T-helper 2 cell treated with Interferon-gamma antibody and Interleukin-4, amounts not matched to agents 5 μg/mL and 100 μg/mL, for 36 hours (primary cell): ENCODE measurements around the gene TMEM95.

Experiments
- DNase-seq: peaks from one replicate; pipeline ENCODE4 v3.0.0; 2021; ENCODE audit warnings: low spot score
- H3K27ac Mint-ChIP-seq: one replicate; pipeline ENCODE4 v1.8.0; 2021; ENCODE audit warnings: mild to moderate bottlenecking, mixed read lengths
- H3K27me3 Mint-ChIP-seq: one replicate; pipeline ENCODE4 v1.8.0; 2021; ENCODE audit warnings: low read depth, mixed read lengths
- H3K36me3 Mint-ChIP-seq: one replicate; pipeline ENCODE4 v1.8.0; 2021; ENCODE audit warnings: low read depth, mixed read lengths
- H3K4me1 Mint-ChIP-seq: one replicate; pipeline ENCODE4 v1.8.0; 2021; ENCODE audit warnings: low read depth, mixed read lengths
- H3K4me3 Mint-ChIP-seq: one replicate; pipeline ENCODE4 v1.8.0; 2022; ENCODE audit warnings: mild to moderate bottlenecking, moderate library complexity, mixed read lengths
- H3K9me3 Mint-ChIP-seq: one replicate; pipeline ENCODE4 v1.8.0; 2021; ENCODE audit warnings: mixed read lengths

The TMEM95 gene, protein sequence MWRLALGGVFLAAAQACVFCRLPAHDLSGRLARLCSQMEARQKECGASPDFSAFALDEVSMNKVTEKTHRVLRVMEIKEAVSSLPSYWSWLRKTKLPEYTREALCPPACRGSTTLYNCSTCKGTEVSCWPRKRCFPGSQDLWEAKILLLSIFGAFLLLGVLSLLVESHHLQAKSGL

GRCh38 chr17:7355053-7355452 lies at the start of gene TMEM95:
TMEM95 (plus strand) TSS chr17:7355156; CDS start chr17:7355205, 49 bp downstream.
- H3K9me3 Mint-ChIP-seq, result no peaks in the 10 kb centered on the region
- H3K27me3 Mint-ChIP-seq, result no peaks in the 10 kb centered on the region
- H3K4me1 Mint-ChIP-seq, result peaks cover 17% of the 10 kb centered on the region
- DNase-seq, result no peak
- H3K36me3 Mint-ChIP-seq, result peaks cover 19% of the 10 kb centered on the region
- H3K27ac Mint-ChIP-seq, result peak within 1 kb of the TSS; percentile 85
- H3K4me3 Mint-ChIP-seq, result no peak within 1 kb of the TSS

DNA sequence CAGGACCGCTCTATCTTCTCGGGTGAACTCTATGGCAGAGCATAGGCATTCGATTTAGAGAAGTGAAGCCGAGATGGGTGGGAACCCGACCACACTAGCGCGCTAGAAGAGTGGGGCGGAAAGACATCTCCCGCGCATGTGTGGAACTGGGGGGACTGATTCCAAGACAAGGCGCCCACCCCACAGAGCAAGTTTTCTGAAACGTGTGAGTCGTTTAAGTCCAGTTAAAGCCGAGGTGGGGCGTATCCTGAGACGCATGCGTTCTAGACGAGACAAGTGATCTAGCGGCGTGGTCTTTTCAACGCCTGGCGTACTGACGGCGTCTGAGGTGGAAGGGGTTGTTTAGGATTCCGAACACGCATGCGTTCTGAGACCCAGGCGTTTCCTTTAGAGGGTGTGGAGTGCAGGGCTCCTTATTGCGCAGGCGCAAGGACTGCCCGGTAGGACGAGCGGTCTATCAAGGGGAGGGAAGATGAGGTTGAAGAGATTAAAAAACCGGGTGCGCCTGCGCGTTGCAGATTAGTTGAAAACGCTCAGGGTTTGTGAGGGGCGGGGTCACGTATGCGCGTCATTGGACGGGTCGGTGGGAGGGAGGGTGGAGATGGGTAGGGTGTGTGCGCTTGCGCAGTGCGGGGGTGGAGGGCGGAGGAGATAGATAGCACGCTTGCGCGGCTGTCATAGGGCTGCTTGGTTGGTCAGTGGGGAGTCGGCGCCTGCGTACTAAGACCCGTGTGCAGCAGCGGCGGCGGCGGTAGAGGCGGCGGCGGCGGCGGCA lies 47.9 kb upstream of the TMEM95 start, which contains the start of gene EIF5A:
TSS of gene EIF5A (plus strand) at position 718 of the 775 bp plus-strand sequence. CDS start 2,008 bp downstream, outside the sequence.
- H3K4me1 Mint-ChIP-seq, result peaks cover 33% of the 10 kb centered on the region
- peak within 1 kb of the TSS; percentile 97 for H3K27ac Mint-ChIP-seq
- peaks cover 3% of the 10 kb centered on the region for H3K27me3 Mint-ChIP-seq
- DNase-seq, result peak; percentile 99
- H3K36me3 Mint-ChIP-seq, result peaks cover 36% of the 10 kb centered on the region
- peak within 1 kb of the TSS; percentile 88 for H3K4me3 Mint-ChIP-seq
- no peaks in the 10 kb centered on the region for H3K9me3 Mint-ChIP-seq

- peak overlapping the region; percentile 97 for H3K27ac Mint-ChIP-seq
- H3K36me3 Mint-ChIP-seq, result peaks cover 45% of the 10 kb centered on the region
- H3K4me1 Mint-ChIP-seq, result peaks cover 34% of the 10 kb centered on the region
- DNase-seq, result no peak
- H3K4me3 Mint-ChIP-seq, result peak overlapping the region; percentile 88
- no peaks in the 10 kb centered on the region for H3K9me3 Mint-ChIP-seq
- peaks cover 3% of the 10 kb centered on the region for H3K27me3 Mint-ChIP-seq
These were observed 47.0 kb upstream of the TMEM95 start for GRCh38 chr17:7307686-7308624.

DNA sequence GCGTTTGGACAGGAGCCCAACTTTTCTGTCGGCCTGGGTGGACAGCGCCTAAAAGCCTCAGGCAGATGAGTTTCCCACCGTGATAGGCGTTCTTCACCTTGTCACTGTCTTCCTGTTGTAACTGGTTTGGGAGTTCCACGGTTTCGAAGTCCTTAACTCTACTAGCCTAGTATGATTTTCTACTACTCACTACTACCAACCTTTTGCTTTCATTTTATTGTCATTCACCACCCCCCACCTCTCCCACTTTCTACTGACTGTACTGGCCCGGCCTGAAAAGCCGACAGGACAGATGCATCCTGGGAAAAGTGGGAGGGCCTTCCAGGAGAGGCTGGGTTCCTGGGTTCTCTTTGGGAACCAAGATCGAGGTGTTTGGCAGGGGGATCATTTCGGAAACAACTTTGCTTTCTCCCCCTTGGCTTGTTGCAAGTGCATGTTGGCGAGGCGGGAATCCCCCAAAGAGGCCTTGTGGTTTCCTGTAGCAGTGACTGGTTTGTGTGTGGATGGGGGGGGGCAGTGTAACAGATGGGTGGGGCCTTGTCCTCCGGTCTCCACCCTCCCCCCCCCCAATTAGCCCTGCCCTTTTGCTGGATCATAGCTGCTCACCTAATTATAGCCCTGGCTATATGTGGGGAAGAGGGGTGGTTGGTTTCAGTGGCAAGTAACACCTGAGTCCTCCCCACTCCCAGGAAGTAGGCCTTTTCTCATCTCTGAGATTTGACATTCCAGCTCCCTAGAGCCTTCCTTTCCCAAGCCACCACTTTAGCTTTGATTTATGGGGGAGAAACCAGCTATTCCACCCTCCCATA lies 46.1 kb upstream of the TMEM95 start:
- Mint-ChIP-seq H3K9me3 (no peaks in the 10 kb centered on the region), H3K4me1 (peaks cover 42% of the 10 kb centered on the region), H3K27ac (peak overlapping the region; percentile 95), H3K36me3 (peaks cover 53% of the 10 kb centered on the region), H3K27me3 (peaks cover 3% of the 10 kb centered on the region), H3K4me3 (peak overlapping the region; percentile 88)
- peak; percentile 82 for DNase-seq

- H3K27me3 Mint-ChIP-seq, result peaks cover 3% of the 10 kb centered on the region
- peaks cover 49% of the 10 kb centered on the region for H3K4me1 Mint-ChIP-seq
- H3K9me3 Mint-ChIP-seq, result no peaks in the 10 kb centered on the region
- no peak for DNase-seq
- peak overlapping the region; percentile 95 for H3K27ac Mint-ChIP-seq
- H3K4me3 Mint-ChIP-seq, result peak overlapping the region; percentile 88
- peaks cover 61% of the 10 kb centered on the region for H3K36me3 Mint-ChIP-seq
These were observed 45.3 kb upstream of the TMEM95 start for GRCh38 chr17:7309628-7310027.

- H3K4me1 Mint-ChIP-seq, result peaks cover 49% of the 10 kb centered on the region
- no peaks in the 10 kb centered on the region for H3K9me3 Mint-ChIP-seq
- no peak for DNase-seq
- H3K36me3 Mint-ChIP-seq, result peaks cover 62% of the 10 kb centered on the region
- peak overlapping the region; percentile 88 for H3K4me3 Mint-ChIP-seq
- H3K27me3 Mint-ChIP-seq, result peaks cover 3% of the 10 kb centered on the region
- H3K27ac Mint-ChIP-seq, result peak overlapping the region; percentile 95
These were observed 43.7 kb upstream of the TMEM95 start for GRCh38 chr17:7311110-7311705.

GRCh38 chr17:7312432-7313087 lies 42.4 kb upstream of the TMEM95 start:
- DNase-seq, result no peak
- no peak overlapping the region for H3K4me3 Mint-ChIP-seq
- H3K36me3 Mint-ChIP-seq, result peaks cover 66% of the 10 kb centered on the region
- H3K27ac Mint-ChIP-seq, result peak overlapping the region; percentile 72
- peaks cover 40% of the 10 kb centered on the region for H3K4me1 Mint-ChIP-seq
- H3K27me3 Mint-ChIP-seq, result no peaks in the 10 kb centered on the region
- no peaks in the 10 kb centered on the region for H3K9me3 Mint-ChIP-seq

DNA sequence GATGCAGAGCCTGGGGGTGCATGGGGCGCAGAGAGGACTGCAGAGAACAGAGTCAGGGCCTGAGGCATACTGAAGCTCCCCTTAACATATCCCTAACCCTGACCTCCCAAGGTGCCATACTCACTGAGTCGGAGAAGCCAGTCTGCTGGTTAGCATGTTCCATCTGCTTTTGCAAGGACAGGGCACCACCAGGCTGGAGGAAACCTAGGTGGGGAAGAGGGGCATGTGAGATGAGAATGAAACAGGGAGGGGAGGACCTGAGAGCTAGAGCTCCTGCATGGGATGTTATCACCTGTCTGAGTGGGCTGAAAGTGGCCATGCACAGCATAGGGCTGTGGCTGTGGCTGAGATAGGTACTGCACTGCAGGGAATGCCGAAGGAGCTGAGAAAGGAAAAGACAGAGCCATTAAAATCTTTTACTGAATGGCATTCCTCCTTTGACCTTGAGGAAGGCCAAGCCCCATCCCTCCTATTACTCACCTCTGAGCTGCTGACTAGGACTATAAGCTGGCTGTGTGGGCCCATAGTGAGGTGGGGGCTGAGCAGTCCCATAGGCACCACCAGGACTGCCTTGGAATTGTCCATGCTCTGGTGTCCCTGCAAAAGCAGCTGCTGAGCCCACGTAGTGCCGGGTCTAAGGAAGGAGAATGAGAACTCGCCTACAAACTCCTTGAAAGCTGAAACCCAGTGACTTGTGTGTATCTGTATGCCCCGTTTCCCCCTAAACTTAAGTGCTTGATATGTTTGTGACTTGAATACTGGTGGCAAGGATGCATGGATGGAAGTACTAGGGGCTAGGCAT lies 41.7 kb upstream of the TMEM95 start:
- Mint-ChIP-seq H3K4me3 (peak overlapping the region; percentile 14), H3K27me3 (no peaks in the 10 kb centered on the region), H3K4me1 (peaks cover 40% of the 10 kb centered on the region), H3K27ac (peak overlapping the region; percentile 82), H3K9me3 (no peaks in the 10 kb centered on the region), H3K36me3 (peaks cover 69% of the 10 kb centered on the region)
- no peak for DNase-seq

- H3K4me1 Mint-ChIP-seq, result peaks cover 40% of the 10 kb centered on the region
- H3K36me3 Mint-ChIP-seq, result peaks cover 66% of the 10 kb centered on the region
- peak overlapping the region; percentile 82 for H3K27ac Mint-ChIP-seq
- no peaks in the 10 kb centered on the region for H3K9me3 Mint-ChIP-seq
- peak overlapping the region; percentile 89 for H3K4me3 Mint-ChIP-seq
- no peak for DNase-seq
- no peaks in the 10 kb centered on the region for H3K27me3 Mint-ChIP-seq
These were observed 40.9 kb upstream of the TMEM95 start for GRCh38 chr17:7313890-7314718.

DNA sequence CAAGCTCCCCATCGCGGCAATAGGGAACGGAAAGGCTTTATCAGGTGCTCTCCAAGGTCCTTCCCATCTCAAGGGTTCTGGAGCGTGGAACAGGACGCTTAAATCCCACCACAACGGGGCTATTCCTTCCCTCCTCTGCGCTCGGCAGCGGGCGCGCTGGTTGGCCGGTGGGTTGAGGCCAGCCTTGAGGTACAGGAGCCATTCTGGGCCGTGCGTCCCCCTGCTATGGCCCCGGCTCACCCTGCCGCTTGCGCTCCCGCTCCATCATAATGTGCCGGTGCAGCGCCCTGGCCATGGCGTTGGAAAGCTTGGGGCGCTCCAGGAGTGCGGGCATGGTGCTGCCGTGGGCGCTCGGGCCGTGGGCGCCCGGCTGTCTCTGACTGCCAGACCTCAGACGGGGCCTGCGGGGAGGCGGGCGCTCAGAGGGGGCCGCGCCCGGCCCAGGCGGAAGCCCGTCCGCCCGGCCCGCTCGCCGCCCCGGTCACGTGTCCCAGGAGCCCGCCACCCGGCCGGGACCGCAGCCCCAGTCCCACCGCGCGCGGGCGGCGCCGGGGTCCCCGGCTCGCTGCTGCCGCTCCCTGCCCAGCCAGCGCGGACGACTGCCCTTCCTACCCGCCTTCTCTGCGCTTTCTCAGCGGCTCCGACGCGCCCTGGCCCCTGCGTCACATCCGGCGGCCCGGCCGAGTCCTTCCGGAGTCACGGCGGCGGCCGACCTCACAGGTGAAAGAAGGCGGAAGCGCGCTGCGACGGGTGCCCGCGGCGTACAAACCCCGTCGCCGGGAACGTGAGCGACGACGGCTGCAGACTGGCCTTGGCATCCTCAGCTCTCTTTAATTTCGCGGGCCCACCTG lies 40.0 kb upstream of the TMEM95 start, which contains the start of gene GPS2:
TSS of gene GPS2 (minus strand) at position 642 of the 851 bp plus-strand sequence. CDS start at position 334, 308 bp downstream.
- H3K27ac Mint-ChIP-seq, result peak within 1 kb of the TSS; percentile 88
- H3K36me3 Mint-ChIP-seq, result peaks cover 58% of the 10 kb centered on the region
- H3K4me1 Mint-ChIP-seq, result peaks cover 34% of the 10 kb centered on the region
- H3K4me3 Mint-ChIP-seq, result peak within 1 kb of the TSS; percentile 89
- no peaks in the 10 kb centered on the region for H3K9me3 Mint-ChIP-seq
- H3K27me3 Mint-ChIP-seq, result no peaks in the 10 kb centered on the region
- DNase-seq, result peak; percentile 93
